ENCODE results near the gene CARD11.

The CARD11 gene

GRCh38 chr7:3008386-3008785 lies 35.3 kb downstream of the CARD11 start:
- Histone ChIP-seq H3K36me3 (ENCODE audit: control insufficient read depth in 1 of 2, insufficient read depth in 2 of 2, low read length in 2 of 2) (no peaks in the 10 kb centered on the region), H3K27me3 (ENCODE audit: control insufficient read depth in 1 of 2, insufficient read depth in 2 of 2, low read length in 2 of 2) (no peaks in the 10 kb centered on the region), H3K4me3 (ENCODE audit: low read depth in 1 of 2, low read length in 2 of 2) (no peak overlapping the region), H3K27ac (ENCODE audit: low read depth, low read length) (no peak overlapping the region), H3K9ac (ENCODE audit: low read depth in 1 of 2, low read length in 2 of 2) (no peak overlapping the region), H3K9me3 (ENCODE audit: control insufficient read depth in 1 of 2, low read length in 2 of 2) (peaks cover 0 to 3% of the 10 kb centered on the region in 2 donors), H3K4me1 (ENCODE audit: control insufficient read depth in 1 of 2, insufficient read depth in 2 of 2, low read length in 2 of 2) (no peaks in the 10 kb centered on the region)

- H3K27ac ChIP-seq (ENCODE audit: low read depth, low read length) = no peak overlapping the region
- no peak overlapping the region for H3K4me3 ChIP-seq (ENCODE audit: low read depth in 1 of 2, low read length in 2 of 2)
- no peaks in the 10 kb centered on the region for H3K36me3 ChIP-seq (ENCODE audit: control insufficient read depth in 1 of 2, insufficient read depth in 2 of 2, low read length in 2 of 2)
- no peak overlapping the region for H3K9ac ChIP-seq (ENCODE audit: low read depth in 1 of 2, low read length in 2 of 2)
- no peaks in the 10 kb centered on the region for H3K4me1 ChIP-seq (ENCODE audit: control insufficient read depth in 1 of 2, insufficient read depth in 2 of 2, low read length in 2 of 2)
- H3K27me3 ChIP-seq (ENCODE audit: control insufficient read depth in 1 of 2, insufficient read depth in 2 of 2, low read length in 2 of 2) = no peaks in the 10 kb centered on the region
- no peaks in the 10 kb centered on the region for H3K9me3 ChIP-seq (ENCODE audit: control insufficient read depth in 1 of 2, low read length in 2 of 2)
Measured at GRCh38 chr7:3007696-3008095, 36.0 kb downstream of the CARD11 start.

- Histone ChIP-seq H3K9me3 (ENCODE audit: control insufficient read depth in 1 of 2, low read length in 2 of 2) (no peaks in the 10 kb centered on the region), H3K9ac (ENCODE audit: low read depth in 1 of 2, low read length in 2 of 2) (no peak overlapping the region), H3K27me3 (ENCODE audit: control insufficient read depth in 1 of 2, insufficient read depth in 2 of 2, low read length in 2 of 2) (no peaks in the 10 kb centered on the region), H3K4me1 (ENCODE audit: control insufficient read depth in 1 of 2, insufficient read depth in 2 of 2, low read length in 2 of 2) (no peaks in the 10 kb centered on the region), H3K27ac (ENCODE audit: low read depth, low read length) (no peak overlapping the region), H3K4me3 (ENCODE audit: low read depth in 1 of 2, low read length in 2 of 2) (no peak overlapping the region), H3K36me3 (ENCODE audit: control insufficient read depth in 1 of 2, insufficient read depth in 2 of 2, low read length in 2 of 2) (no peaks in the 10 kb centered on the region)
Measured at GRCh38 chr7:3005257-3005656, 38.4 kb downstream of the CARD11 start.

GRCh38 chr7:3003936-3004335 lies 39.7 kb downstream of the CARD11 start:
- H3K36me3 ChIP-seq (ENCODE audit: control insufficient read depth in 1 of 2, insufficient read depth in 2 of 2, low read length in 2 of 2) = no peaks in the 10 kb centered on the region
- H3K4me1 ChIP-seq (ENCODE audit: control insufficient read depth in 1 of 2, insufficient read depth in 2 of 2, low read length in 2 of 2) = peaks cover 5 to 7% of the 10 kb centered on the region in 2 donors
- no peaks in the 10 kb centered on the region for H3K9me3 ChIP-seq (ENCODE audit: control insufficient read depth in 1 of 2, low read length in 2 of 2)
- H3K9ac ChIP-seq (ENCODE audit: low read depth in 1 of 2, low read length in 2 of 2) = no peak overlapping the region
- no peaks in the 10 kb centered on the region for H3K27me3 ChIP-seq (ENCODE audit: control insufficient read depth in 1 of 2, insufficient read depth in 2 of 2, low read length in 2 of 2)
- no peak overlapping the region for H3K27ac ChIP-seq (ENCODE audit: low read depth, low read length)
- no peak overlapping the region for H3K4me3 ChIP-seq (ENCODE audit: low read depth in 1 of 2, low read length in 2 of 2)

GRCh38 chr7:3002631-3003030 lies 41.0 kb downstream of the CARD11 start:
- Histone ChIP-seq H3K4me1 (ENCODE audit: control insufficient read depth in 1 of 2, insufficient read depth in 2 of 2, low read length in 2 of 2) (peaks cover 8 to 9% of the 10 kb centered on the region in 2 donors), H3K36me3 (ENCODE audit: control insufficient read depth in 1 of 2, insufficient read depth in 2 of 2, low read length in 2 of 2) (no peaks in the 10 kb centered on the region), H3K4me3 (ENCODE audit: low read depth in 1 of 2, low read length in 2 of 2) (no peak overlapping the region), H3K9me3 (ENCODE audit: control insufficient read depth in 1 of 2, low read length in 2 of 2) (no peaks in the 10 kb centered on the region), H3K27ac (ENCODE audit: low read depth, low read length) (no peak overlapping the region), H3K9ac (ENCODE audit: low read depth in 1 of 2, low read length in 2 of 2) (no peak overlapping the region), H3K27me3 (ENCODE audit: control insufficient read depth in 1 of 2, insufficient read depth in 2 of 2, low read length in 2 of 2) (no peaks in the 10 kb centered on the region)

GRCh38 chr7:3000566-3000965 lies 43.1 kb downstream of the CARD11 start:
- H3K4me1 ChIP-seq (ENCODE audit: control insufficient read depth in 1 of 2, insufficient read depth in 2 of 2, low read length in 2 of 2) = peaks cover 8 to 9% of the 10 kb centered on the region in 2 donors
- H3K36me3 ChIP-seq (ENCODE audit: control insufficient read depth in 1 of 2, insufficient read depth in 2 of 2, low read length in 2 of 2) = no peaks in the 10 kb centered on the region
- H3K4me3 ChIP-seq (ENCODE audit: low read depth in 1 of 2, low read length in 2 of 2) = no peak overlapping the region

GRCh38 chr7:2999078-2999500 lies 44.6 kb downstream of the CARD11 start:
- Histone ChIP-seq H3K4me3 (ENCODE audit: low read depth in 1 of 2, low read length in 2 of 2) (peak overlapping the region in 1 of 2 donors; percentile 34), H3K36me3 (ENCODE audit: control insufficient read depth in 1 of 2, insufficient read depth in 2 of 2, low read length in 2 of 2) (no peaks in the 10 kb centered on the region), H3K27me3 (ENCODE audit: control insufficient read depth in 1 of 2, insufficient read depth in 2 of 2, low read length in 2 of 2) (no peaks in the 10 kb centered on the region), H3K27ac (ENCODE audit: low read depth, low read length) (no peak overlapping the region), H3K4me1 (ENCODE audit: control insufficient read depth in 1 of 2, insufficient read depth in 2 of 2, low read length in 2 of 2) (peaks cover 8 to 9% of the 10 kb centered on the region in 2 donors), H3K9me3 (ENCODE audit: control insufficient read depth in 1 of 2, low read length in 2 of 2) (peaks cover 0 to 5% of the 10 kb centered on the region in 2 donors), H3K9ac (ENCODE audit: low read depth in 1 of 2, low read length in 2 of 2) (no peak overlapping the region)

More at GRCh38 chr7:3000566-3000965, 43.1 kb downstream of the CARD11 start:
- H3K9me3 ChIP-seq (ENCODE audit: control insufficient read depth in 1 of 2, low read length in 2 of 2) = peaks cover 0 to under 1% of the 10 kb centered on the region in 2 donors
- no peaks in the 10 kb centered on the region for H3K27me3 ChIP-seq (ENCODE audit: control insufficient read depth in 1 of 2, insufficient read depth in 2 of 2, low read length in 2 of 2)
- no peak overlapping the region for H3K9ac ChIP-seq (ENCODE audit: low read depth in 1 of 2, low read length in 2 of 2)
- H3K27ac ChIP-seq (ENCODE audit: low read depth, low read length) = no peak overlapping the region

GRCh38 chr7:2997014-2997413 lies 46.7 kb downstream of the CARD11 start:
- H3K36me3 ChIP-seq (ENCODE audit: control insufficient read depth in 1 of 2, insufficient read depth in 2 of 2, low read length in 2 of 2) = no peaks in the 10 kb centered on the region
- H3K9ac ChIP-seq (ENCODE audit: low read depth in 1 of 2, low read length in 2 of 2) = no peak overlapping the region
- peaks cover 0 to 4% of the 10 kb centered on the region in 2 donors for H3K27me3 ChIP-seq (ENCODE audit: control insufficient read depth in 1 of 2, insufficient read depth in 2 of 2, low read length in 2 of 2)
- no peak overlapping the region for H3K27ac ChIP-seq (ENCODE audit: low read depth, low read length)
- H3K4me1 ChIP-seq (ENCODE audit: control insufficient read depth in 1 of 2, insufficient read depth in 2 of 2, low read length in 2 of 2) = peaks cover 8 to 17% of the 10 kb centered on the region in 2 donors
- no peak overlapping the region for H3K4me3 ChIP-seq (ENCODE audit: low read depth in 1 of 2, low read length in 2 of 2)
- H3K9me3 ChIP-seq (ENCODE audit: control insufficient read depth in 1 of 2, low read length in 2 of 2) = peaks cover 0 to 5% of the 10 kb centered on the region in 2 donors

GRCh38 chr7:2996141-2996540 lies 47.5 kb downstream of the CARD11 start:
- no peak overlapping the region for H3K4me3 ChIP-seq (ENCODE audit: low read depth in 1 of 2, low read length in 2 of 2)
- no peak overlapping the region for H3K9ac ChIP-seq (ENCODE audit: low read depth in 1 of 2, low read length in 2 of 2)
- H3K27ac ChIP-seq (ENCODE audit: low read depth, low read length) = no peak overlapping the region
- H3K4me1 ChIP-seq (ENCODE audit: control insufficient read depth in 1 of 2, insufficient read depth in 2 of 2, low read length in 2 of 2) = peaks cover 8 to 17% of the 10 kb centered on the region in 2 donors
- H3K9me3 ChIP-seq (ENCODE audit: control insufficient read depth in 1 of 2, low read length in 2 of 2) = peaks cover 2 to 5% of the 10 kb centered on the region in 2 donors
- H3K36me3 ChIP-seq (ENCODE audit: control insufficient read depth in 1 of 2, insufficient read depth in 2 of 2, low read length in 2 of 2) = no peaks in the 10 kb centered on the region
- peaks cover 0 to 4% of the 10 kb centered on the region in 2 donors for H3K27me3 ChIP-seq (ENCODE audit: control insufficient read depth in 1 of 2, insufficient read depth in 2 of 2, low read length in 2 of 2)

GRCh38 chr7:2993868-2994267 lies 49.8 kb downstream of the CARD11 start:
- Histone ChIP-seq H3K27me3 (ENCODE audit: control insufficient read depth in 1 of 2, insufficient read depth in 2 of 2, low read length in 2 of 2) (peaks cover 0 to 4% of the 10 kb centered on the region in 2 donors), H3K36me3 (ENCODE audit: control insufficient read depth in 1 of 2, insufficient read depth in 2 of 2, low read length in 2 of 2) (no peaks in the 10 kb centered on the region), H3K9ac (ENCODE audit: low read depth in 1 of 2, low read length in 2 of 2) (no peak overlapping the region), H3K4me3 (ENCODE audit: low read depth in 1 of 2, low read length in 2 of 2) (no peak overlapping the region), H3K27ac (ENCODE audit: low read depth, low read length) (no peak overlapping the region), H3K9me3 (ENCODE audit: control insufficient read depth in 1 of 2, low read length in 2 of 2) (peaks cover 2 to 5% of the 10 kb centered on the region in 2 donors), H3K4me1 (ENCODE audit: control insufficient read depth in 1 of 2, insufficient read depth in 2 of 2, low read length in 2 of 2) (peaks cover 2 to 9% of the 10 kb centered on the region in 2 donors)

GRCh38 chr7:2993396-2993795 lies 50.3 kb downstream of the CARD11 start:
- Histone ChIP-seq H3K36me3 (ENCODE audit: control insufficient read depth in 1 of 2, insufficient read depth in 2 of 2, low read length in 2 of 2) (no peaks in the 10 kb centered on the region), H3K9me3 (ENCODE audit: control insufficient read depth in 1 of 2, low read length in 2 of 2) (peaks cover 2 to 5% of the 10 kb centered on the region in 2 donors), H3K4me1 (ENCODE audit: control insufficient read depth in 1 of 2, insufficient read depth in 2 of 2, low read length in 2 of 2) (peaks cover 0 to 8% of the 10 kb centered on the region in 2 donors), H3K27me3 (ENCODE audit: control insufficient read depth in 1 of 2, insufficient read depth in 2 of 2, low read length in 2 of 2) (peaks cover 0 to 4% of the 10 kb centered on the region in 2 donors), H3K4me3 (ENCODE audit: low read depth in 1 of 2, low read length in 2 of 2) (no peak overlapping the region), H3K27ac (ENCODE audit: low read depth, low read length) (no peak overlapping the region), H3K9ac (ENCODE audit: low read depth in 1 of 2, low read length in 2 of 2) (no peak overlapping the region)

Measured in duodenal mucosa (tissue), 2 donors.